HepG2 (cell line): ENCODE measurements around the gene ABT1.

Experiments
- FOXK2 ChIP-seq: fragments of 450-650 bp; IDR thresholded peaks from 2 replicates; pipeline ENCODE4 v1.6.1; 2016
- NFYB ChIP-seq: sonication (generic); formaldehyde crosslinking; IDR thresholded peaks from 2 replicates; pipeline ENCODE4 v1.4.0; 2020; ENCODE audit warnings: missing genetic modification reagents
- POLR2AphosphoS5 ChIP-seq: IDR thresholded peaks from 2 replicates; pipeline ENCODE4 v1.6.1; 2012; ENCODE audit warnings: low read depth, low read length
- ZSCAN21 ChIP-seq: sonication (generic); formaldehyde crosslinking; IDR thresholded peaks from 2 replicates; pipeline ENCODE4 v1.8.0; 2022; ENCODE audit warnings: mild to moderate bottlenecking, missing genetic modification reagents, moderate library complexity, borderline replicate concordance
- TF ChIP-seq, protein P1 (sequence below): sonication (generic); formaldehyde crosslinking; IDR thresholded peaks from 2 replicates; pipeline ENCODE4 v1.5.0; 2020; ENCODE audit warnings: mild to moderate bottlenecking, missing genetic modification reagents, moderate library complexity

DNA sequence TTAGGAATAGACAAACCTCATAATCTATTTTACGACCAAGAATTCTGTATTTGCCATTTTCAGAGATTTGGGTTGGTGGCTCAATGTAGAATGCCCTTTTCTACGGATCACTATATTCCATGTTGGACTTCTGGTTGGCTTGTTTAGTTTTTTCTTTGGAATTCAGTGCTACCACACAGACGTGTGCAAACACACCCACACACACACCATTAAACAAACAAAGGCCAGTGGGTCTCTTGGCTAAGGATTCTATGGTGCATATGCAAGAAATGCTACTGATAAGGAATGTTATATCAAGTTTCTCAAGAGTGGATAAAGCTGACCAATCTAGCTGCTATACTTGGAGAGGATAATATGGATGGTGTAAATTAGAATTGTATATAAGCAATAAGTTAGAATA, 8.0 kb downstream of the ABT1 start:
- TF ChIP-seq POLR2AphosphoS5 (no peak), NFYB (CRISPR knock-in tag) (no peak), FOXK2 (no peak), ZSCAN21 (CRISPR knock-in tag) (no peak)
- TF ChIP-seq, protein P1, sequence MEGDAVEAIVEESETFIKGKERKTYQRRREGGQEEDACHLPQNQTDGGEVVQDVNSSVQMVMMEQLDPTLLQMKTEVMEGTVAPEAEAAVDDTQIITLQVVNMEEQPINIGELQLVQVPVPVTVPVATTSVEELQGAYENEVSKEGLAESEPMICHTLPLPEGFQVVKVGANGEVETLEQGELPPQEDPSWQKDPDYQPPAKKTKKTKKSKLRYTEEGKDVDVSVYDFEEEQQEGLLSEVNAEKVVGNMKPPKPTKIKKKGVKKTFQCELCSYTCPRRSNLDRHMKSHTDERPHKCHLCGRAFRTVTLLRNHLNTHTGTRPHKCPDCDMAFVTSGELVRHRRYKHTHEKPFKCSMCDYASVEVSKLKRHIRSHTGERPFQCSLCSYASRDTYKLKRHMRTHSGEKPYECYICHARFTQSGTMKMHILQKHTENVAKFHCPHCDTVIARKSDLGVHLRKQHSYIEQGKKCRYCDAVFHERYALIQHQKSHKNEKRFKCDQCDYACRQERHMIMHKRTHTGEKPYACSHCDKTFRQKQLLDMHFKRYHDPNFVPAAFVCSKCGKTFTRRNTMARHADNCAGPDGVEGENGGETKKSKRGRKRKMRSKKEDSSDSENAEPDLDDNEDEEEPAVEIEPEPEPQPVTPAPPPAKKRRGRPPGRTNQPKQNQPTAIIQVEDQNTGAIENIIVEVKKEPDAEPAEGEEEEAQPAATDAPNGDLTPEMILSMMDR (CRISPR knock-in tag) = no peak
